Thoracic aorta (tissue), 2 donors: Measurements from ENCODE around the gene GBP6. TPM values are rescaled to one million over a fixed set of nuclear protein-coding genes. Genes with fewer than 3 reads are reported as not detected.
"Not testable (repeated sequence)": the region's sequence is repeated elsewhere in the genome, so short reads cannot be mapped to it uniquely, and the experiment has no call there.

ENCODE experiments used
- ATAC-seq: fragments of 150-250 bp; one replicate; pipeline ENCODE4 v1.8.0; 2017; ENCODE audit warnings: low read depth; ENCODE audit not compliant: insufficient number of reproducible peaks, low FRiP score
- DNase-seq: peaks from one replicate; pipeline ENCODE4 v3.0.0-alpha.2; 2020; ENCODE audit warnings: low spot score
- H3K27ac ChIP-seq, 2 donors: fragments of 200-600 bp; sonication (generic); 1 replicate in 1 of 2; 2 replicates in 1 of 2; pipeline ENCODE4 v1.5.1; 2016; ENCODE audit warnings: mild to moderate bottlenecking in 2 of 2, moderate library complexity in 2 of 2
- H3K27me3 ChIP-seq: fragments of 200-600 bp; sonication (generic); replicated peaks from 2 replicates; pipeline ENCODE4 v1.6.0; 2016; ENCODE audit warnings: mild to moderate bottlenecking; ENCODE audit not compliant: insufficient read depth
- H3K36me3 ChIP-seq: fragments of 200-600 bp; sonication (generic); one replicate; pipeline ENCODE4 v1.5.1; 2016
- H3K4me1 ChIP-seq, 2 donors: fragments of 200-600 bp; sonication (generic); 1 replicate in 1 of 2; 2 replicates in 1 of 2; pipeline versions ENCODE4 v1.5.1 to v1.6.0; 2016; ENCODE audit warnings: low read depth in 2 of 2, mild to moderate bottlenecking in 1 of 2; ENCODE audit not compliant: control insufficient read depth in 1 of 2
- H3K4me3 ChIP-seq: fragments of 200-600 bp; sonication (generic); 2 replicates; pipeline ENCODE4 v1.5.1; 2016; ENCODE audit warnings: mild to moderate bottlenecking
- H3K9me3 ChIP-seq: fragments of 200-600 bp; sonication (generic); 2 replicates; pipeline ENCODE4 v1.5.1; 2016
- total RNA-seq, 2 donors: library from RNA; depleted of rRNA; stranded (reverse); fragments of >200 nt; gene quantifications; one replicate each; pipeline versions ENCODE4 v1.1.0 to v1.2.3, GENCODE V29; 2016
- TF ChIP-seq, protein P1 (sequence below): fragments of 200-600 bp; sonication (generic); IDR thresholded peaks from one replicate; pipeline ENCODE4 v1.5.1; 2019; ENCODE audit warnings: antibody characterized with exemption

Gene GBP6
- total RNA-seq, 2 donors from 2014 or later, result 0.27 TPM; not detected in 1

DNA sequence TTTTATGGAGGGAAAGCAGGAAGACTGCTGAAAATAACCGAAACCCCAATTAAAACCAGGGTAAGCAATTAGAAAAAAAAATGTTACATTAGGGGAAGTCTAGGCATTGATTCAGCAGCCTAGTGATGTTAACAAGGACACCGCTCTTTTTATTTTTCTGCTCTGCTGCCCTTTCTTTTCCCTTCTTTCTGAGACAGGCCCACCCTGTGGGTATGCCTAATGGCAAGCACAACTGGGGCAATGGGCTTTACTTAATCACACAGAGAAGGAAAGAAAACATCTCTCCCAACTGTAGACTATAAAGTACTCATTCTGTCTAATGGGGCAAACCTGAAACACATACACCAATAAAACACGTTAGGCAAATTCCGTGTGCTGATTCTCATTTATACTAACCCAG is 69.6 kb downstream of the GBP6 start:
- Histone ChIP-seq H3K36me3 (no peaks in the 10 kb centered on the region), H3K9me3 (peaks cover 9% of the 10 kb centered on the region), H3K27ac (no peak overlapping the region), H3K4me3 (no peak overlapping the region), H3K27me3 (no peaks in the 10 kb centered on the region), H3K4me1 (no peaks in the 10 kb centered on the region)
- ATAC-seq (no peak), DNase-seq (no peak)
- TF ChIP-seq, protein P1, sequence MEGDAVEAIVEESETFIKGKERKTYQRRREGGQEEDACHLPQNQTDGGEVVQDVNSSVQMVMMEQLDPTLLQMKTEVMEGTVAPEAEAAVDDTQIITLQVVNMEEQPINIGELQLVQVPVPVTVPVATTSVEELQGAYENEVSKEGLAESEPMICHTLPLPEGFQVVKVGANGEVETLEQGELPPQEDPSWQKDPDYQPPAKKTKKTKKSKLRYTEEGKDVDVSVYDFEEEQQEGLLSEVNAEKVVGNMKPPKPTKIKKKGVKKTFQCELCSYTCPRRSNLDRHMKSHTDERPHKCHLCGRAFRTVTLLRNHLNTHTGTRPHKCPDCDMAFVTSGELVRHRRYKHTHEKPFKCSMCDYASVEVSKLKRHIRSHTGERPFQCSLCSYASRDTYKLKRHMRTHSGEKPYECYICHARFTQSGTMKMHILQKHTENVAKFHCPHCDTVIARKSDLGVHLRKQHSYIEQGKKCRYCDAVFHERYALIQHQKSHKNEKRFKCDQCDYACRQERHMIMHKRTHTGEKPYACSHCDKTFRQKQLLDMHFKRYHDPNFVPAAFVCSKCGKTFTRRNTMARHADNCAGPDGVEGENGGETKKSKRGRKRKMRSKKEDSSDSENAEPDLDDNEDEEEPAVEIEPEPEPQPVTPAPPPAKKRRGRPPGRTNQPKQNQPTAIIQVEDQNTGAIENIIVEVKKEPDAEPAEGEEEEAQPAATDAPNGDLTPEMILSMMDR, result no peak

DNA sequence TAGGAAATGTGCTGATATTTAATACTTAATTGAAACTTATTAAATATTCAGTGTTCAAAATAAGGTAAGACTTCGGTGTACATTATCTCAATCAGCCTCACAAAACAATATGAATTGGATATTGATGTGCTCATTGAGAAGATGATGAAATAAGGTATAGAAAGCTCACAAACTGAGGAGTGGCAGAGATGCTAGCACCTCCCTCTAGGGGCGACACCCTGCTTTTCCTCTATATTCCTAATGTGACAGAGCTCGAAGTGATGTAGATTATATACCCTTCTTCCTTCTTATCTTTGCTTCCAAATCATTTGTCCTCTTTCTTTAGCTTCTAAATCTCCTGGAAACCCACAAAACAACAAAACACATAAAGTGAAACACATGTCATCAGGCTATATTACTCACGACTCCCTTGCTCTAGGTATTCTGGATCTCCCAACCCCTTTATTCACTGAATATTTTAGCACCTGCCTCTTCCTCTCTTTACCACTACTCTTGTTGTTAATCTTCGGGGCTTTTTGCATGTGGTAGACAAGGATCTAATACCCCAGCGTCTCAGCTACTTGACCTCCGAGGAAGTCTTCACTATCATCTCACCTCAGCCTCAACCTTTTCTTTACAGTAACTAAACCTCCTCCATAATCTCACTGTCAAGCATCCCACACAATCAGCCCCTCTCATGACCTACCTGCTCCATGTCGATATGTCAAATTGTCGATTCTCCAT is 70.4 kb downstream of the GBP6 start:
- DNase-seq, H3K36me3 ChIP-seq, H3K27me3 ChIP-seq, H3K4me1 ChIP-seq, ATAC-seq, H3K4me3 ChIP-seq, H3K27ac ChIP-seq: not testable (repeated sequence)
- H3K9me3 ChIP-seq, result peaks cover 16% of the 10 kb centered on the region

Other genes starting within 250 kb of the GBP6 start
- gene GBP2, start 237.9 kb upstream of the GBP6 start, total RNA-seq, result 10 to 100 TPM; 79.7 to 89.5 TPM
- gene GBP7, start 188.1 kb upstream of the GBP6 start, total RNA-seq, result under 1 TPM in 1 of 2 donors, not detected in 1; 0.21 TPM
- gene GBP4, start 165.1 kb upstream of the GBP6 start, total RNA-seq, result 10 to 100 TPM in 1 of 2 donors, 1 to 10 TPM in 1; 5.8 to 20.2 TPM
- gene GBP5, start 91.2 kb upstream of the GBP6 start, total RNA-seq, result 10 to 100 TPM in 1 of 2 donors, 1 to 10 TPM in 1; 7.3 to 15.8 TPM
- gene LRRC8B, start 160.8 kb downstream of the GBP6 start, total RNA-seq, result 1 to 10 TPM; 5.5 to 6.5 TPM